AG20443 (cell line): ENCODE data around the gene CDC42BPB.
"Not testable (repeated sequence)": the region's sequence is repeated elsewhere in the genome, so short reads cannot be mapped to it uniquely, and the experiment has no call there.

Experiments
- DNase-seq: peaks from one replicate; pipeline ENCODE4 v3.0.0; 2012; ENCODE audit warnings: low spot score, mixed read lengths

Gene CDC42BPB

DNA sequence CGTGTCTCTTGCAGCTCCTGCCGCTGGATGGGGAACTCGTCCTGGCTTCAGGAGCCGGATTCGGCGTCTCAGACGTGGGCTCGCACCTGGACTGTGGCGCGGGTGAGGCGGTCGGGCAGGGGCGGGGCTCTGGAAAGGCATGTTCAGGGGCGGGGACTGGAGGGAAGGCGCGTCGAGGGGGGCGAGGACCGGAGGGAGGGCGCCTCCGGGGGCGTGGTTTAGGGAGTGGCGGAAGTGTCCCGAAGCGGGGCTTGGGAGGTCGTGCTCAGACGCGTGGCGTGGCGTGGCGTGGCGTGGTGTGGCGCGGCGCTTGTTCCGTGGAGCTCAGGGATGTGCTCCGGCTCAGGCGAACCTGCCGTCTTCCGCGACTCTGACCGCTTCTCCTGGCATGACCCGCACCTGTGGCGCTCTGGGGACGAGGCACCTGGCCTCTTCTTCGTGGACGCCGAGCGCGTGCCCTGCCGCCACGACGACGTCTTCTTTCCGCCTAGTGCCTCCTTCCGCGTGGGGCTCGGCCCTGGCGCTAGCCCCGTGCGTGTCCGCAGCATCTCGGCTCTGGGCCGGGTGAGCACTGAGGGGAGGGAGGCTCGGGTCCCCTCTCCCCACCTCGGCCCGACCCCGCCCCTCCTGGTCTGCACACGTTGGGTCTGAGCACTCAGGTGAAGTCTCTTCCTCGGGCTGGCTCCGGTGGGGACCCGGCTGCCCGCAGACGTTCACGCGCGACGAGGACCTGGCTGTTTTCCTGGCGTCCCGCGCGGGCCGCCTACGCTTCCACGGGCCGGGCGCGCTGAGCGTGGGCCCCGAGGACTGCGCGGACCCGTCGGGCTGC lies 128.7 kb downstream of the CDC42BPB start:
- peak; percentile 63 for DNase-seq

DNA sequence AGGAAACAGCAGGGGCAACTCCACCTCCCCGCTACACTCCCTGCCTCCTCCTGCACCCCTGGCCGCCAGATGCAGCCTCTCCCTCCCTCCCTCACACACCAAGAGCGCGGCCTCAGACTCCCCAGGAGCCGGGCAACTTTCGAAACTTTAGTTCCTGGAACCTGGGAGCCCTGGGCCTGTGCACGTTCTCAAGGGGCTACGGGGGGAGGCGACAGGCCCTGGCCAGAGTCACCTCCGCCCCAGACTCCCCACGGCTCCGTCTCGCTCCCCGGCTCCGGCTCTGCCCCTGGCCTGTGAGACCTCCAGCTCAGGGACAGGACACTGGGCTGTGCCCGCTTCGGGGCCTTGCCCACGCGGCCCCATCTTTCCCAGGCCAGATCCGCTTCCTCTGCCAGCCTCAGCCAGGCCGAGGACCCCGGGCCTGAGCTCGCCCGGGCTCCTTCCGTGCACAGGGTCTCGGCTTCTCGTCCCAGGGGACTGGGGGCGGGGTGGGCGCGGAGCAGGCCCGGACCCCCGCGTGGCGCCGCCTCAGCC lies 129.4 kb downstream of the CDC42BPB start:
- no peak for DNase-seq

DNA sequence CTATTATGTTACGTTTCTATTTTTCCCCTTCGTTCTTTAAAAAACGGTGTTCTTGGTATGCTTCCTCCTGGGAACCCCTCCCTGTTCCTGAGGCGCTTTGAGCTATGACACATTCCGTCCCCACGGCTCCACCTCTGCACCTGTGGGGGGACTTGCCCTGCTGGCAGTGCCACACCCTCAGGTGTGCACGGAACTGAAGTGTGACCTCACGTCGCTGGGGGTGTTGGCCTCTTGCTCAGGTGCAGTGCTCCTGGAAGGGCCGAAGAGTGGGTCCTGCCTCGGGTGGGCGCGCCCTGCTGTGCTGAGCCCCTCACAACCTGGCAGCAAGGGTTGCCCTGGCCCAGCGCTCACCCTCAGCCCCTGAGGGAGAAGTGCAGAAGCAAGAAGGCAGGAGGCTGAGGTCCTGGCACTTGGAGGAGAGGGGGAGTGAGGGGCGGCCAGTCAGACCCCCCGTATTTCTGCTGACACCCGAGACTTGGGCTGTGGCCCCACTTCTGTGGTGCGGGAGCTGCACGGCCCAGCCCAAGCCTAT lies 129.9 kb downstream of the CDC42BPB start:
- DNase-seq = no peak

GRCh38 chr14:102926840-102927239 lies 130.5 kb downstream of the CDC42BPB start:
- not testable (repeated sequence) for DNase-seq

DNA sequence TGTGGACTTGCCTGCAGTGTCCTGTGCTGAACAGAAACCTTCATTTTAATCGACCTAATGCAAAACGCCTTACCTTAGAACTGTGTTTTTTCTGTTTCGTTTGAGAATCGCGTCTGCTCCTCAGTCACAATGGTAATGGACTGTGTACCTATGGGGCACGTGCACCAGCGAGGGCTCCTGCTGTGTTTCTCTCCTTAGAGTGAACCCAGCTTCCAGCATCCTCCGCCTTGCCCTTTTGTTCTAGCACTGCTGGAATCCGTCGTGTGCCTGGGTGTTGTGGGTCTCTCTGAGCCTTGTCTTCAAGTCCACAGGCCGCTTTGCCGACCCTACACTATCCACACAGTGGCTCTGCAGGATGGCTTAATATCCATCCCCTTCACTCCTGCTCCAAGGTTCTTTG lies 131.2 kb downstream of the CDC42BPB start:
- DNase-seq = no peak

GRCh38 chr14:102925646-102926045 lies 131.7 kb downstream of the CDC42BPB start:
- no peak for DNase-seq

GRCh38 chr14:102924632-102925588 lies 132.4 kb downstream of the CDC42BPB start:
- DNase-seq = no peak

DNA sequence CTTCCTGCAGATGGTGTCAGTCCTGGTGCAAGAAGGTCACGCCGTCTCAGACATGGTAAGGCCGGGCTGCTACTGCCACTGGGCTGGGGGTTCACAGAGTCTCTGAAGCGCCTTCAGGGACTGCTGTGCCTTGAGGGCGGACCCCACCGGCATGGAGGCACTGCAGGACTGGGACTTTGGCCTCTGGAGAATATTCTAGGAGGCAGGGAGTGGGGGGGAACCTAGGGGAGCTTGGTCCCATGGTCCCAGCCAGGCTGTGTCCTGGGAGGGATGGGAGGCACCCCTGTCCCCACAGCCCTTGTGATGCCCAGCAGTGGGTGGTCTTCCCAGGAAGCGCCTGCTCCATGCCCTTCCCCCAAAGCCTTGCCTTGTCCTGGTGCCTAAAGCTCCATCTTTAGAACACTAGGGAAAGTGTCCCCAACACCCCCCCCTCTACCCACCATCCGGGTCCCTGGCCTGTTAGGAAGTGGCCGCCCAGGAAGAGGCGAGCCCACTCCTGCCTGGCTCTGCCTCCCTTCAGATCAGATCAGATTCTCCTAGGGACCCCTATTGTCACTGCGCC lies 133.3 kb downstream of the CDC42BPB start:
- DNase-seq = no peak

DNA sequence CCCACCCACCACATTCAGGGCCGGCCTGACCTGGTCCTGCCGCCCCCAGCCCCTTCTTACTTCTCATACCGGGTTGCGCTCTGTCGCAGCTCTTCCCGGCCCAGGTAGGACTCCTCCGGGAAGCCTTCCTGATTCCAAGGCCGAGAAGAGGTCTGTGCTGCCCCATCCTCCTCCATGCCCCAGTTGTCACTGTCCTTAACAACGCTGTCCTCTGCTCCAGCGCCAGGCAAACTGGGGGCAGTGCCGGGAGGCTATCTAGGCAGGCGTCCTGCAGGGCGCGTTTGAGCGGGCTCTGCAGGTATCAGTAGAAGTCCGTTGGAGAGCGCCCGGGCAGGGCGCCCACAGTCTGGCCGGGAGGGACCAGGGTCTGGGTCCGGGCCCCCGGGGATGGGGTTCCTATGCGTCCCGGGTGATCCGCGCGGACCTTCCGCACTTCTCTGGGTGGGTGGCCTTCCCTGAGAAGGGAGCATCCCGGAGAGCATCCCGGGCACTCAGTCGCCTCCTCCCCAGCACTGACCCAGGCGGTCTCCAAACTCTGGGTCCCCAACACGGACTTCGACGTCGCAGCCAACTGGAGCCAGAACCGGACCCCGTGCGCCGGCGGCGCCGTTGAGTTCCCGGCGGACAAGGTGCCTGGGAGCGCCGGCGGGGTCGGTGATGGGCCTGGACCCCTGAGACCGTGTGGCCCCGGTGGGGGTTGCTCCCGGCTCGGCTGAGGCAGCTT lies 134.0 kb downstream of the CDC42BPB start:
- no peak for DNase-seq

GRCh38 chr14:102922490-102923200 lies 134.7 kb downstream of the CDC42BPB start, which contains the start of gene AMN:
TSS of gene AMN (plus strand) at chr14:102922663. CDS start at chr14:102922689, 26 bp downstream.
- peak; percentile 57 for DNase-seq

DNA sequence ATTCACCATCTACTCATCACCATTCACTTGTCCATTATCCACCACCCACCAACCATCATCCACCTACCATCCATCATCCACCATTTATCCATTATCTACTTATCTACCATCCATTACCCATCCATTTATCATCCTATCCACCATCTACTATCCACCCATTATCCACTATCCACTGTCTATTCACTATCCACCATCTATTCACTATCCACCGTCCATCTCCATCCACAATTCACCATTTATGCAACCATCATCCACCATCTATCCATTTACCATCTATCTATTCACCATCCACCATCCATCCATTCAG lies 136.4 kb downstream of the CDC42BPB start:
- no peak for DNase-seq

- DNase-seq = no peak
Measured at GRCh38 chr14:102920273-102920997, 136.9 kb downstream of the CDC42BPB start.

DNA sequence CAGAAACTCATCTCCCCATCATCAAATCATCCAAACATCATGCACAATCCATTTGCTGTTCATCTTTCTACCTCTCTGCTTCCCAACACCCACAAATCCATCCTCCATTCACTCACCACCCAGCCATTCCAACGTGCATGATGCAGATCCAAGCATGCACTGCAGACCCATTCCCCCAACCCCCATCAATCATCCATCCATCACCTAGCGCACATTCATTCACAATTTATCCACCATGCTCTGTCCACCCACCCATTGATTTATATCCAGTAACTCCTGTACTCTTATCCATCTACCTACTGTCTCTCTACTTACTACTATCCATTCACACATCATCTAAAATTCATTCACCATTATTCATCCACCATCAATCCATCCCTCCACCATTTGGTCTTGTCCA lies 138.9 kb downstream of the CDC42BPB start:
- DNase-seq = no peak

GRCh38 chr14:102917469-102918211 lies 139.7 kb downstream of the CDC42BPB start:
- peak; percentile 80 for DNase-seq

DNA sequence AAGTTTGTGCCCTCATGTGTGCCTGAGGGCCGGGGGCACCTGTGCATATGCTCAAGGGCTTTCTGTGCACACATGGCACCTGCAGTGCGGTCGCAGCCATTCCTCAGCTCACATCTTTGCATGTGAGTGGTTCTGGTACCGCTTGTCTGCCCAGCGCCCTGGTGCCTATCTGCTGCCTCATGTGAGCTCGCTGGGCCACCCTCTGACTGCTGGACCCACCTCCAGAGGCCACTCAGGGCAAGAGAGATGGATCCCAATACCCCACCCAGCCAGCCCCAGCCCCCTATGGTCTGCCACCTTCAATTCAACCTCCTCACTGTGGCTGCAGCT lies 140.3 kb downstream of the CDC42BPB start:
- no peak for DNase-seq

GRCh38 chr14:102916347-102917055 lies 140.8 kb downstream of the CDC42BPB start:
- no peak for DNase-seq

DNA sequence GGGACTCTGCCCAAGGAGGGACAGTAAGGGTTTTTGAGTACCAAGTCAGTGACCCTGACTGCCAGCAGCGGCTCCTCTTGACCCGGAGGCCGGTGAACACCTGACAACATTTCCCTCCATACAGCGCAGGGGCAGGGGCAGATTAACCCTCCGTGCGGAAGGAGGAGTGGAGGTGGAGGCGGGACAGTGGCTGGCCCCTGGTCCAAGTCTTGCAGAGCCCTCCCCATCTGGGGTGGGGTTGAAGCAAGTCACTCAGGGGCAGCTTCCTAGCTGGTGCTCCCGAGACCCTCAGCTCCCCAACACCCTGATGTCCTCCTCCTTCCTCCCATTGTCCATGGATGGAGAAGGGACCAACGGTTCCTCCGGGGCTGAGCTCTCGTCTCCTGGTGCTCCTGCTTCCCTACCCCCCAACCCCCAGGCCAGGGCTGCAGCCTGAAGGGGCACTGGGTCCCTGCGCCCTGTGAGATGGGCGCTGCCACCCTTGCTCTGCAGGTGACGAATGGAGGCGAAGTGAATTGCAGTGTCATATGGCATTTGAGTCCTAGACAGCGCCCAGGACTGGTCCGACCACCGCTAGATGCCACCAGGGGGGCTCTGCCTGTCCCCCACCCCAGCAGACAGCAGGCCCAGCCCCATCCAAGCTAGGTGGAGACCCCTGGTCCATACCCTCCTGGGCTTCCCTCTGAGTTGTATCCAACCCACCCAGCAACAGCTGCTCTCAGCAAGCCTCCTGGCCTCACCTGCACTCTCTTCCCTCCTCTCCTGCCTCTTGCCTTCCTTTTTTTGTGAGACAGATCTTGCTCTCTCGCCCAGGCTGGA lies 141.8 kb downstream of the CDC42BPB start:
- DNase-seq = no peak
